Mammary epithelial cell (primary cell): Measurements from ENCODE around the gene AGPAT3.

Experiments
- EZH2 ChIP-seq: IDR thresholded peaks from 2 replicates; pipeline ENCODE4 v1.6.1; 2012; ENCODE audit warnings: low read length, inconsistent platforms, borderline replicate concordance
- TF ChIP-seq, protein P1 (sequence below), 2 donors: IDR thresholded peaks in 1 of 2; conservative IDR thresholded peaks in 1 of 2; 2 replicates each; pipeline ENCODE4 v1.5.1; 2011 to 2012; ENCODE audit warnings: inconsistent platforms in 2 of 2, low read length in 2 of 2, mild to moderate bottlenecking in 2 of 2, control low read depth in 1 of 2, low read depth in 1 of 2; ENCODE audit not compliant: insufficient read depth in 1 of 2; ENCODE audit errors: extremely low read depth in 1 of 2

- TF ChIP-seq, protein P1, sequence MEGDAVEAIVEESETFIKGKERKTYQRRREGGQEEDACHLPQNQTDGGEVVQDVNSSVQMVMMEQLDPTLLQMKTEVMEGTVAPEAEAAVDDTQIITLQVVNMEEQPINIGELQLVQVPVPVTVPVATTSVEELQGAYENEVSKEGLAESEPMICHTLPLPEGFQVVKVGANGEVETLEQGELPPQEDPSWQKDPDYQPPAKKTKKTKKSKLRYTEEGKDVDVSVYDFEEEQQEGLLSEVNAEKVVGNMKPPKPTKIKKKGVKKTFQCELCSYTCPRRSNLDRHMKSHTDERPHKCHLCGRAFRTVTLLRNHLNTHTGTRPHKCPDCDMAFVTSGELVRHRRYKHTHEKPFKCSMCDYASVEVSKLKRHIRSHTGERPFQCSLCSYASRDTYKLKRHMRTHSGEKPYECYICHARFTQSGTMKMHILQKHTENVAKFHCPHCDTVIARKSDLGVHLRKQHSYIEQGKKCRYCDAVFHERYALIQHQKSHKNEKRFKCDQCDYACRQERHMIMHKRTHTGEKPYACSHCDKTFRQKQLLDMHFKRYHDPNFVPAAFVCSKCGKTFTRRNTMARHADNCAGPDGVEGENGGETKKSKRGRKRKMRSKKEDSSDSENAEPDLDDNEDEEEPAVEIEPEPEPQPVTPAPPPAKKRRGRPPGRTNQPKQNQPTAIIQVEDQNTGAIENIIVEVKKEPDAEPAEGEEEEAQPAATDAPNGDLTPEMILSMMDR (conservative IDR thresholded peaks at IDR 0.05 in 1 of 2, IDR thresholded peaks at IDR 0.05 in 1 of 2; ENCODE audit: extremely low read depth in 1 of 2, insufficient read depth in 1 of 2, low read depth in 1 of 2, low read length in 2 of 2): no peak
- TF ChIP-seq EZH2: no peak
These were observed 85.9 kb downstream of the AGPAT3 start for GRCh38 chr21:43950936-43951335.
